Astrocyte of the cerebellum (primary cell): ENCODE data around the gene PGAP2.

ENCODE experiments used
- DNase-seq: peaks from one replicate; pipeline ENCODE4 v3.0.0-alpha.2; 2011; ENCODE audit warnings: low read depth
- H3K4me3 ChIP-seq: 2 replicates; pipeline ENCODE4 v1.5.1; 2011; ENCODE audit warnings: mild to moderate bottlenecking, low read depth, low read length, moderate library complexity
- in situ Hi-C: cut with HindIII; loops from 2 replicates; pipeline ENCODE4 v1.10.0; 2017; ENCODE audit warnings: low sequenced_read_pairs
- TF ChIP-seq, protein P1 (sequence below): IDR thresholded peaks from 2 replicates; pipeline ENCODE4 v1.5.1; 2012; ENCODE audit warnings: low read length, low read depth, moderate library complexity, mild to moderate bottlenecking; ENCODE audit errors: missing control alignments

The PGAP2 gene

DNA sequence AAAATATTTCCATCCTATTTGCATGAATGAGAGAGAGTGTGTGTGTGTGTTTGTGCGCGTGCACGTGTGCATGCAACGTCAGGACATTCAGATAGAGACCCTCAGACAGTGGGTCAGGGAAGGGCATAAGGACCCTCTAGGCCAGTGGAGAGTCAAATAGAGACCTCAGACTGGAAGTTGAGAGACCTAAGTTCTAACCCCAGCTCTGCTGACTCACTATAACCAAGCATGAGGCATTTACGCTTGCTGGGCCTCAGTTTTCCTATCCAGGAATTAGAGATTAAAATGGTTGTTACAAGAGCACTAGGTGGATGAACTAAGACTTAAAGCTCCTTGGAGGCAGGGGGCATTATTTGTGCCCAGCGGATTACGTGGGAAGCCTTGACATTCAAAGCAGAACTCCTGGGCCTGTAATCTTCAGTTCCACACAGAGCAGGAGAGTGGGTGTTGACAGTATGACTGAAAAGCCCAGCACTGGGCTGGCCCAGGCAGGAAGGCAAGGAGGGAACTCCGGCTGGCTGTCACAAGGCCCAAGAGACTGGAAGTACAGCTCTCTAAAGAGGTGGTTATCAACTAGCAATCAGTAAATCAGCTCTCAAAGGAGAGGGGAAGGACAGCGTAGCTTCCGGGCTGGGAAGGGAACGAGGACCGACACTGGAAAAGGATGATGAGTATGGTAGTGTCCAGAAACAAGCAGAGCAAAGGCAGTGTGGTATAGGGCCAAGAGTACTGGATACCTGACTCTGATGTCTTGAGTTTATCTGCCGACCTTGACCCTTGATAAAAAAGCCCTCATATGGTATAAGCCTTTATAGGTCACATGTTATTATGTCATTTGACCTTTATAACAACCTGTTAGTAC lies 23.2 kb downstream of the PGAP2 start:
- in situ Hi-C loops: loop anchor here (10.0 kb wide), 1 partner anchor 133 kb away; no protein-coding TSS in a partner anchor
- no peak for DNase-seq
- H3K4me3 ChIP-seq: no peak overlapping the region
- TF ChIP-seq, protein P1, sequence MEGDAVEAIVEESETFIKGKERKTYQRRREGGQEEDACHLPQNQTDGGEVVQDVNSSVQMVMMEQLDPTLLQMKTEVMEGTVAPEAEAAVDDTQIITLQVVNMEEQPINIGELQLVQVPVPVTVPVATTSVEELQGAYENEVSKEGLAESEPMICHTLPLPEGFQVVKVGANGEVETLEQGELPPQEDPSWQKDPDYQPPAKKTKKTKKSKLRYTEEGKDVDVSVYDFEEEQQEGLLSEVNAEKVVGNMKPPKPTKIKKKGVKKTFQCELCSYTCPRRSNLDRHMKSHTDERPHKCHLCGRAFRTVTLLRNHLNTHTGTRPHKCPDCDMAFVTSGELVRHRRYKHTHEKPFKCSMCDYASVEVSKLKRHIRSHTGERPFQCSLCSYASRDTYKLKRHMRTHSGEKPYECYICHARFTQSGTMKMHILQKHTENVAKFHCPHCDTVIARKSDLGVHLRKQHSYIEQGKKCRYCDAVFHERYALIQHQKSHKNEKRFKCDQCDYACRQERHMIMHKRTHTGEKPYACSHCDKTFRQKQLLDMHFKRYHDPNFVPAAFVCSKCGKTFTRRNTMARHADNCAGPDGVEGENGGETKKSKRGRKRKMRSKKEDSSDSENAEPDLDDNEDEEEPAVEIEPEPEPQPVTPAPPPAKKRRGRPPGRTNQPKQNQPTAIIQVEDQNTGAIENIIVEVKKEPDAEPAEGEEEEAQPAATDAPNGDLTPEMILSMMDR: no peak

DNA sequence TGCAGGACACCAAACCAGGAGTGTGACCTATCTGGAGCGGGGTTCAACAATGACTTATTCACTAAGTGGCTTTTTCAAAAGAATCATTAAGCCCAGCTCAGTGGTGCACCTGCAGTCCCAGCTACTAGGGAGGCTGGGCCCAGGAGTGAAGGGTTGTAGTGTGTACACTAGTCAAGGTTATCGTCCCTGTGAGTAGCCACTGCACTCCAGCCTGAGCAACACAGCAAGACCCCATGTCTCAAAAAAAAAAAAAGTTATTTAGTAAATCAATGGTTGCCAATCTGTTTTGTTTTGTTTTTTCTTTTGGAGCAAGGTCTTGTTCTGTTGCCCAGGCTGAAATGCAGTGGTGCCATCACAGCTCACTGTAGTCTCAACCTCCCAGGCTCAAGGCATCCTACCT lies 24.5 kb downstream of the PGAP2 start:
- in situ Hi-C loops: loop anchor here (10.0 kb wide), 1 partner anchor 132 kb away; no protein-coding TSS in a partner anchor
- no peak for DNase-seq
- TF ChIP-seq, protein P1: no peak
- no peak overlapping the region for H3K4me3 ChIP-seq

DNA sequence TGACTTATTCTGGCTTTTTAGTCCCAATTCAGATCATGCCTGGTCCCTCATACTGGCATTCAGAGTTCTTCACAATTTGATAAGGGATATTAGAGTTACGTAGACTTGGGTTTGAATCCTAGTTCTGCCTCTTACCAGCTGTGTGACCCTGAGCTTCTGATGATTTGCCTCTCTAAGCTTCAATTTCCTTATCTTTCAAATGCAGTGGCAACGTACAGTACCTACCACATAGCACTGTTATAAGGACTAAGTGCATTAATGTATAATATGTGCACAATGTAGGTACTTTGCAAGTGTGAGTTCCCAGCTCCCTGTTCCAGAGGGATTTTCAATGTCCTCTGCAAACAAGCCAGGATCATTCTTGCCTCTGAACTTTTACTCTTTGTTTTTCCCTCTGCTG lies 25.1 kb downstream of the PGAP2 start:
- TF ChIP-seq, protein P1: no peak
- no peak for DNase-seq
- no peak overlapping the region for H3K4me3 ChIP-seq
- in situ Hi-C loops: loop anchor here (10.0 kb wide), 1 partner anchor 131 kb away; no protein-coding TSS in a partner anchor

DNA sequence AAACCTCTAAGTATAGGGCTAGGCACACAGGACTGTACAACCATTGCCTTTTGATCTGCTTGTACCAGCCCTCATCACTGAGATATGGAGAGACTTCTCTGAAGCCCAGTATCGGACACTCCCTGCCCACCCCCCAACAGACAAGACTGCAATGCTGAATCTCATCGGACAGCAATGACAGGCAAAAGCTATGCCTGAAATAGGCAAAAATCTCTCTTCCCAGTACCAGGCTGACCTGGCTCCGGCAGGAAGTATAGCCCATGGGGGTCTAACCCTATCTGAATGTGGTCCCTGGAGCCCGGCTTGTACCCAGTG lies 25.9 kb downstream of the PGAP2 start:
- no peak overlapping the region for H3K4me3 ChIP-seq
- in situ Hi-C loops: loop anchor here (10.0 kb wide), 1 partner anchor 130 kb away; no protein-coding TSS in a partner anchor
- DNase-seq: no peak
- TF ChIP-seq, protein P1: no peak

DNA sequence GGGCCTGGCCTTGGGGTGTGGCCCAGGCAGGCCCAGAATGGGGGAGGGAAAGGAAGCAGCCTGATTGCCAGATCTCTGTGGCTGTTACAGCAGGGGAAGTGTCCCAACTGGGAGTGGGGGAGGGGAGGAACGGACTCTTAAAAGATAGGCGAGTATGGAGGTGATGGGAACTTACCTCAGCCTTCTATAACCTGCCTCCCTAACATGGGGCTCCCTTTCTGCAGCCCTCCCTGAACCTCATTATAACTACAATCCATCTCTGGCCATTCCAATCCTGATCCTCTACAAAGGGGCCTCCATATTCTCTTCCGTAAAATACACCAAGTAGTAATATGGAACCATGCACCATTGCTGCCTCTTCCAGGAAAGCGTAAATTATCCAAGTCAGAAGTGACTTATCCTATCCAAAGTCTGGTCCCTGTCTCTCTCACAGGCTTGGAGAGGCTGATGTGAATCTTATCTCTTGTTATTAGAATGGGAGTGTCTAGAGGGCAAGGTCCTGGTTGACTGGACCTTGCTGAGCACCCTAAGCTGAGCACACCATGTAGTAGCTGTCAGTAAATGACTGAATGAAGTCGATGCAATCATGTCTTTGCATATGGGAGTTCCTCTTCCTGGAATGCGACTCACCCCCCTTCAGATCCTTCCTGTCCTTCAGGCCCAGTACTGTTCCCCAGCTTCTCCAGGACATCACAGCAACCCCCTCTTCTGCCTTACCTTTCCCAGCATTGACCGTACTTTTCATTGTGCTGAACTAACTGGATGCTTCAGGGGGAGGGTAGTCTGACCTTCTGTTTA lies 26.5 kb downstream of the PGAP2 start:
- no peak overlapping the region for H3K4me3 ChIP-seq
- no peak for DNase-seq
- in situ Hi-C loops: loop anchor here (10.0 kb wide), 1 partner anchor 130 kb away; no protein-coding TSS in a partner anchor
- TF ChIP-seq, protein P1: no peak

DNA sequence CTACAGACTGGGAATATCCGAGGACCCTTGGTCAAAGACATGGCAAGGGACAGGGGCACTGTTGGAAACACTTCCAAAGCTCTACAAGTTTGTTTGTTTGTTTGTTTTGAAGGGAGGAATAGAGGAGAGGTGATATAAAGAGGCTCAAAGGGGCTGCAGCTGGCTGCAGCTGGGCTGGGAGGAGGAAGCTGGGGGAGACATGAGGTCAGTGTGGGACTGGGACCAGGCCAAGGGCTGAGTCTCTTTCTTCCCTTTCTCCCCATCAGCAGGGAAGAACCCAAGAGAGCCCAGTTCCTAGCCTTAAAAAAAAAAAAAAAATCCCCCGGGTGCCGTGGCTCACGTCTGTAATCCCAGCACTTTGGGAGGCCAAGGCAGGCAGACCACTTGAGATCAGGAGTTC lies 27.4 kb downstream of the PGAP2 start:
- TF ChIP-seq, protein P1: no peak
- DNase-seq: no peak
- in situ Hi-C loops: loop anchor here (10.0 kb wide), 1 partner anchor 129 kb away; no protein-coding TSS in a partner anchor
- no peak overlapping the region for H3K4me3 ChIP-seq
